LNCAP (cell line): ENCODE results near the gene POMT1.

ENCODE experiments used
- CTCF ChIP-seq: fragments of 450-650 bp; IDR thresholded peaks from 2 replicates; pipeline ENCODE4 v1.5.1; 2017; ENCODE audit warnings: mild to moderate bottlenecking

POMT1 gene

DNA sequence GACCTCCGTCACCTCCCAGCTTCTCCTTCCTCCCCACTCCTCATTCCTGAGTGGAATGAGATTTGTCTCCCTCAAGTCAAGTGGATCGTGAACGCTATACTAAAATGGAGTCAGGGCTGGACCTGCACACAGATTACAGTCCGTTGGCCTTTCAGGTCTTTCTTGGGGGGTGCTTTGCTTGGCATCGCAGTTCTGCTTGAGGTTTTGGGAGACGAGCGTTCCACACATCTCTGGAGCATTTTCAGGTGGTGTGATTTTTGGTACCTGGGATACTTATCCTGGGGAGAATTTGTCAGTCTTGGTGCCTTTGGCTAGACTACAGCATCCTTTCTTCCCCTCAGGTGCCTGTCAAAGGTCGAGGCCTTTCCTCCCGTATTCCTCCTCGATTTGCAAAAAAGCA lies 23.8 kb upstream of the POMT1 start:
- no peak for TF ChIP-seq CTCF

GRCh38 chr9:131480258-131480657 lies 22.5 kb upstream of the POMT1 start:
- no peak for TF ChIP-seq CTCF

- no peak for TF ChIP-seq CTCF
Measured at GRCh38 chr9:131481441-131482342, 21.0 kb upstream of the POMT1 start.

DNA sequence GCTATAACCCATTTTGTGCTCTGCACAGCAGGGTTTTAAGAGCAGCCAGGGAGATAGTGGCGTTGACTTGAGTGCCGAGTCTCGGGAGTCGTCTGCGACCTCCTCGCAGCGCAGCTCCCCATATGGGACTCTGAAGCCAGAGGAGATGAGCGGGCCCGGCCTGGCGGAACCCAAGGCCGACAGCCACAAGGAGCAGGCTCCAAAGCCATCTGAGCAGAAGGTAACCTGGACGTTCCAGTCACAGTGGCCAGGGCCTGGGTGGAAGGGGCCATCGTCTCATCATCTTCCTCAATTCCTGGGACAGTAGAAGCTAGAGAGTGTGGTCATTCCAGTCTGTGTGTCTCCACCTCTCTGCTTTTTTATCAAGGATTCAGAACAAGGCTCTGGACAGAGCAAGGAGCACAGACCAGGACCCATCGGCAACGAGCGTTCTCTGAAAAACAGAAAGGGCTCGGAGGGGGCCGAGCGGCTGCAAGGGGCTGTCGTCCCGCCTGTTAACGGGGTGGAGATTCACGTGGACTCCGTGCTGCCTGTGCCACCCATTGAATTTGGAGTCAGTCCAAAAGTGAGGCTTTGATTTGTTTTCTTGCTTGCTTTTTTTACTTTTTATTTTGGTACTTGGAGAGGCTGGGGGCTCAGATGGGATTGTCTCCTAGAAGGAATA lies 20.2 kb upstream of the POMT1 start:
- no peak for TF ChIP-seq CTCF

DNA sequence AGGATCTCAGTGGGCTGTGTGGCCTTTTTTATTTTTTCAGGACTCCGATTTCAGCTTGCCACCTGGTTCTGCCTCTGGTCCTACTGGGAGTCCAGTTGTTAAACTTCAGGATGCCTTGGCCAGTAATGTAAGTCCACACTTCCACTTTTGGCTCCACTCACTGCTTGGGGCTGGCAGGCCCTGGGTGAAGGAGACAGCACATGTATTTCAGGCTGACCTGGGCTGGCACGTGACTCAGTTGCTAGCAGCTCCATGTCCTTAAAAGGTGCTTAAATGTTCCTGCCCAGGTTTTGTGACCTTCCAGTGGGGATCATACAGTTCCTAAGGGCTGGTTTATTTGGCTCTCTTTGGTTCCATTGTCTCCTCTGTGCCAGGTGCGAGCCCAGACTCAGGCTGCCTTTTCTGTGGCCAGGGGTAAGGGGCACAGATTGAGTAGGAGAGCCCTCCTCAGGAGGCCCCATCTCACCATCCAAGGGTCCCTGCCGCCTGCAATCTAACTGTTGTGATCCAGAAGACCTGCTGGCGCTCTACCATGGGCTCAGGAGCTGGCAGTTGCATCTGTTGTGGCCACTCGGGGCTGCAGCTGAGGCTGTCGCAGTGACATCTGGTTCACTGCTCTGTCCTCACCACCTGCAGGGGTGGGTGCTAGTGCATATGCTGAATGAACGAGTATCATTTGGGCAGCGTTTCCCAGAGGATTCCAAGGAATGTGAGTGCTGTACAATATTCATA lies 19.2 kb upstream of the POMT1 start:
- TF ChIP-seq CTCF: no peak

DNA sequence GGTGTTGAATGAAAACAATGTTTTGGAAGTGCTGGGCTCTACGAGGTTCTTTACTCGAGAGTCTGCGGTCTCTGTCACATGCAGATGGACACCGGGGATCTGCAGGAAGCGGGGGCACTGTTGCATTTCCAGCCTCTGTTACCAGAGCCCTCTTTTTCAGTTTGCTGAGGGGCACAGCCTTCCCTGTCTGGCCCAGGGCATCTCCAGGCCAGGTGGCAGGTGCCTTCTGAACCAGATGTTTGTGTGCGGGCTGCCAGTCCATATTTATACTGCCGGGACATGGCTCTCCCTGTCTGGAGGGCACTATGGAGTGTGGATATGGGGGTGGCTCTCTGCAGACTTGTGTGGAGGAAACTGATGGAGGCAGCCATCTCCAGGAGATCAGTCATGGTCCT lies 18.7 kb upstream of the POMT1 start:
- no peak for TF ChIP-seq CTCF

- TF ChIP-seq CTCF: no peak
Measured at GRCh38 chr9:131484560-131485185, 18.0 kb upstream of the POMT1 start.
